ENCODE data around the gene MICU1.

MICU1 gene, protein sequence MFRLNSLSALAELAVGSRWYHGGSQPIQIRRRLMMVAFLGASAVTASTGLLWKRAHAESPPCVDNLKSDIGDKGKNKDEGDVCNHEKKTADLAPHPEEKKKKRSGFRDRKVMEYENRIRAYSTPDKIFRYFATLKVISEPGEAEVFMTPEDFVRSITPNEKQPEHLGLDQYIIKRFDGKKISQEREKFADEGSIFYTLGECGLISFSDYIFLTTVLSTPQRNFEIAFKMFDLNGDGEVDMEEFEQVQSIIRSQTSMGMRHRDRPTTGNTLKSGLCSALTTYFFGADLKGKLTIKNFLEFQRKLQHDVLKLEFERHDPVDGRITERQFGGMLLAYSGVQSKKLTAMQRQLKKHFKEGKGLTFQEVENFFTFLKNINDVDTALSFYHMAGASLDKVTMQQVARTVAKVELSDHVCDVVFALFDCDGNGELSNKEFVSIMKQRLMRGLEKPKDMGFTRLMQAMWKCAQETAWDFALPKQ

DNA sequence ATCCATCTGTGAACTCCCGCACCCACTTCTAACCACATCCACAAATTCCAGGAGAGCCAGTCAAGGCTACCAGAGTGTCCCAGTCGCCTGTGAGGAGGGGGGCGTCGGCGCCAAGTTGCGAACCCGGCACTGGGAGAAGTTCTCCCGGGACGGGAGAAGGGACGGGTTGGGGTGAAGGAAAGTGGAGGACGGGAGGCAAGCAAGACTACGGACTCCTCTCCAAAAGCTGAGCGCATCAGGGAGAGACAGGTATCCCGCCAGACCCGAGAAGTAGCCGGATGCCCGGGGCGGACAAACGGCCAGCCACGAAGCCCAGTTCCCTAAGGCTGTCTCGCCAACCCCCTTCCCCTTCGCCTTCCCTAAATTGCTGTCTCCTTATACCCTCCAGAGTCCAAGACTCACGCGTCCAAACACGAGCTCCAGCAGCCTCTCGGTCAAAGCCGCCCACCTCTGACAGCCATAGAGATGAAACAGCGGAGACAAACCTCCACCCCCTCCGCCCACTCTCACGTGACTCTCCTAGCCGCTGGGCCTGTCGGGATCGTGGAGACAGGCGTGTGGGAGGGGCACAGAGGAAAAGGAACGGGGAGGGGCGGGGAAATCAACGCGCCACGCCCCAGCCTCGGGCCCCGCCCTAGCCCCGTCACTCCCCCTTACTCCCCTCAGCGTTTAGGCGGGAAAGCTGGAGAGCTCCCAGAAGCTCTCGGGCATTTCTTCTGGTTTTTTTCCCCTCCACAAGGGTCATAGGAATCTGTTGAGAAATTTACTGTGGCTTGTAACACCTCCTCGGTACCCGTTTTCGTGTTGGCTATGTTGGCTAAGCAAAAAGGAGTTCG lies at the start of gene MICU1:
Gene MICU1 (minus strand): TSS at position 472 of the 836 bp plus-strand sequence. CDS start 59,286 bp downstream, outside the sequence.
- TF ChIP-seq, protein P1, sequence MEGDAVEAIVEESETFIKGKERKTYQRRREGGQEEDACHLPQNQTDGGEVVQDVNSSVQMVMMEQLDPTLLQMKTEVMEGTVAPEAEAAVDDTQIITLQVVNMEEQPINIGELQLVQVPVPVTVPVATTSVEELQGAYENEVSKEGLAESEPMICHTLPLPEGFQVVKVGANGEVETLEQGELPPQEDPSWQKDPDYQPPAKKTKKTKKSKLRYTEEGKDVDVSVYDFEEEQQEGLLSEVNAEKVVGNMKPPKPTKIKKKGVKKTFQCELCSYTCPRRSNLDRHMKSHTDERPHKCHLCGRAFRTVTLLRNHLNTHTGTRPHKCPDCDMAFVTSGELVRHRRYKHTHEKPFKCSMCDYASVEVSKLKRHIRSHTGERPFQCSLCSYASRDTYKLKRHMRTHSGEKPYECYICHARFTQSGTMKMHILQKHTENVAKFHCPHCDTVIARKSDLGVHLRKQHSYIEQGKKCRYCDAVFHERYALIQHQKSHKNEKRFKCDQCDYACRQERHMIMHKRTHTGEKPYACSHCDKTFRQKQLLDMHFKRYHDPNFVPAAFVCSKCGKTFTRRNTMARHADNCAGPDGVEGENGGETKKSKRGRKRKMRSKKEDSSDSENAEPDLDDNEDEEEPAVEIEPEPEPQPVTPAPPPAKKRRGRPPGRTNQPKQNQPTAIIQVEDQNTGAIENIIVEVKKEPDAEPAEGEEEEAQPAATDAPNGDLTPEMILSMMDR (IDR thresholded peaks at IDR 0.05), result no peak

GRCh38 chr10:72673280-72673679 lies 47.4 kb upstream of the MICU1 start:
- TF ChIP-seq, protein P1 (IDR thresholded peaks at IDR 0.05), result no peak

DNA sequence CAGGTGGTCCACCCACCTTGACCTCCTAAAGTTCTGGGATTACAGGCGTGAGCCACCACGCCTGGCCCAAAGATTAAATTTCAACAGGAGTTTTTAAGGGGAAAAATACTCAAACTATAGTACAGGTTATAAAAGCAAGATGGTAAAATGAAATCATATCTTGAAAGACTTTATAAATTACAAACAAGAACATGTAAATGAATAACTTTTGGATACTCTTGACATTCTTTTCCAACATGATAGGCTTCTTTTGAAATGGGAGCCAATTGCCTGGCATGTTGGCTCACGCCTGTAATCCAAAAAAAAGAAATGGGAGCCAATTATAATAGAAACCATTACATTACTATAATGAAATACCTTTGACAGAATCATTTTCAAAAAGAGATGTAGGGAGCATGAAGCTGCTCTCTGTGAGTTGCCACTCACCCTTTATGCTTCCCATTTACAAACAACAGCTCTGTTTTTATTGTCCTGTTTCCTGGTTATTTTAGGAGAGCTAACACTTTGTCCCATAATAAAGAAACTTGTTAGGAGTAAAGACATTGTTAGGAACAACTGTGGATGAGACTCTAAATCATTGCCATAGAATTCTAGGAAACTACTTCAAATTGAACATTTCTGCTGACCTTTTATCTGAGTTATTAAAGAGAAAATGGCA lies 41.5 kb upstream of the MICU1 start:
- TF ChIP-seq, protein P1 (IDR thresholded peaks at IDR 0.05), result no peak

DNA sequence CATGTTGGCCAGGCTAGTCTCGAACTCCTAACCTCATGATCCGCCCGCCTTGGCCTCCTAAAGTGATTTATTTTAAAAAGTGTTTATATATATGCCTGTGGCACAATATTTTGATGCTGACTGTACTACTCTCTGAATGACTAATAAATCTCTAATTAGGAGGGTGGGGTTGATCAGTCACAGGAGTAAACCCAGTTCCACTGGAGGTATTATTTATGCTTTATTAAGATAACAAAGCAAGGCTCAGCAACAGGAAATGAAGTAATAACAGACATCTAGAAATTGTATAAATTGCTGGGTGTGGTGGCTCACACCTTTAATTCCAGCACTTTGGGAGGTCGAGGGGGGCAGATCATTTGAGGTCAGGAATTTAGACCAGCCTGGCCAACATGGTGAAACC lies 40.0 kb upstream of the MICU1 start:
- TF ChIP-seq, protein P1 (IDR thresholded peaks at IDR 0.05), result no peak

DNA sequence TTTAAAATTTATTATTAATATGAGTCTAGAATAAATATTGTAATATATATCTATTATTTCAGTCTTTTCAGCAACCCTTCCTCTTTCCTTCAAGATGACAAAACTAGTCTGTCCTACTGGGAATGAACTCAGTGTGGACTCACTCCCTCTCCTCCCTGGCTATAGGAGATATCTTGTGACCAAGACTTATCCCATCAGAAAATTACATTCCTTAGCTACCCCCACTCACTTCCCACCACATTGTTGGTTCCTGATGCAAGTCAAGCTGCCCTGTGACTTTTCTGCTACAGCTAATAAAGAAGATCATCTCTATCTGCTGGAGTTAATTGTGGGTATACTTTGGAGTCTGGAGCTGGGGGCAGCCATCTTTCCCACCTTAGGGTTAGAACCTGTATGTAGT lies 38.1 kb upstream of the MICU1 start:
- TF ChIP-seq, protein P1 (IDR thresholded peaks at IDR 0.05), result no peak

- TF ChIP-seq, protein P1 (IDR thresholded peaks at IDR 0.05), result no peak
Measured at GRCh38 chr10:72661431-72661830, 35.6 kb upstream of the MICU1 start.

DNA sequence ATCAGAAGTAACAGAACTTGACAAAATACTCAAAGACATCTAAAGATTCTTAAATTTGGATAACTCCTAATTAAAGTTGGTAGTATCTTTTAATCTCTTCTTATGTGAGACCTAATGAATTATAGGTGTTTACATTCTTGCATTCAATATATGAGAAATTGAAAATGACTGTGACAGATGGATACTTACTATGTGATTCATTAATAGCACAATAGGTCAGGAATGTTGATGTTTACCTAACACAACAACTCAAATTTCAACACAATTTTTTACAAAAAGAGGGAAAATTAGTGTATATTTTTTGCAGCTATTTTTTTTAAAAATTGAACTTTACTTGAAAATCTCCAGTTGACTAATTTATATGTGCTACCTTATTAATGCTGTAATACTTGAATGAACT lies 34.3 kb upstream of the MICU1 start:
- TF ChIP-seq, protein P1 (IDR thresholded peaks at IDR 0.05), result no peak

Measured in LNCAP (cell line).